ENCODE measurements around the gene KIF2C. TPM values are rescaled to one million over a fixed set of nuclear protein-coding genes. Genes with fewer than 3 reads are reported as not detected.
A peak's percentile ranks its signal among the peaks of the same experiment; 100 is the strongest.
"Not testable (repeated sequence)": the region's sequence is repeated elsewhere in the genome, so short reads cannot be mapped to it uniquely, and the experiment has no call there.

Gene KIF2C
- total RNA-seq, 1 donor from 2014 or later, result 3.2 TPM

GRCh38 chr1:44810101-44810761 is 70.6 kb downstream of the KIF2C start:
- Histone ChIP-seq H3K36me3 (ENCODE audit: insufficient read depth, low read length) (peaks cover 15% of the 10 kb centered on the region), H4K20me1 (ENCODE audit: insufficient read depth, low read length) (peaks cover 12% of the 10 kb centered on the region), H3K9me3 (ENCODE audit: insufficient read depth, low read depth, low read length) (no peaks in the 10 kb centered on the region), H3K4me2 (ENCODE audit: low read length) (peak overlapping the region; percentile 86), H2AFZ (ENCODE audit: low read depth, low read length) (no peak overlapping the region), H3K9ac (ENCODE audit: low read length) (peak overlapping the region; percentile 98), H3K79me2 (ENCODE audit: insufficient read depth, low read length) (peaks cover 48% of the 10 kb centered on the region), H3K27me3 (ENCODE audit: insufficient read depth, low read length) (no peaks in the 10 kb centered on the region), H3K4me1 (ENCODE audit: insufficient read depth, low read length) (peaks cover 84% of the 10 kb centered on the region), H3K27ac (ENCODE audit: low read depth, low read length) (peak overlapping the region; percentile 100), H3K4me3 (ENCODE audit: insufficient read depth, low read depth, low read length) (peak overlapping the region; percentile 53)
- Mint-ChIP-seq H3K4me1 (ENCODE audit: low read depth, unreplicated experiment) (peaks cover 68% of the 10 kb centered on the region), H3K36me3 (ENCODE audit: low read depth, unreplicated experiment) (peaks cover 14% of the 10 kb centered on the region), H3K27ac (ENCODE audit: unreplicated experiment) (peak overlapping the region; percentile 99), H3K27me3 (ENCODE audit: low read depth, unreplicated experiment) (no peaks in the 10 kb centered on the region), H3K9me3 (ENCODE audit: unreplicated experiment) (no peaks in the 10 kb centered on the region), H3K4me3 (ENCODE audit: unreplicated experiment) (no peak overlapping the region)
- TF ChIP-seq EZH2 (IDR thresholded peaks at IDR 0.05; ENCODE audit: insufficient read depth, low read length), result no peak
- TF ChIP-seq, protein P1, sequence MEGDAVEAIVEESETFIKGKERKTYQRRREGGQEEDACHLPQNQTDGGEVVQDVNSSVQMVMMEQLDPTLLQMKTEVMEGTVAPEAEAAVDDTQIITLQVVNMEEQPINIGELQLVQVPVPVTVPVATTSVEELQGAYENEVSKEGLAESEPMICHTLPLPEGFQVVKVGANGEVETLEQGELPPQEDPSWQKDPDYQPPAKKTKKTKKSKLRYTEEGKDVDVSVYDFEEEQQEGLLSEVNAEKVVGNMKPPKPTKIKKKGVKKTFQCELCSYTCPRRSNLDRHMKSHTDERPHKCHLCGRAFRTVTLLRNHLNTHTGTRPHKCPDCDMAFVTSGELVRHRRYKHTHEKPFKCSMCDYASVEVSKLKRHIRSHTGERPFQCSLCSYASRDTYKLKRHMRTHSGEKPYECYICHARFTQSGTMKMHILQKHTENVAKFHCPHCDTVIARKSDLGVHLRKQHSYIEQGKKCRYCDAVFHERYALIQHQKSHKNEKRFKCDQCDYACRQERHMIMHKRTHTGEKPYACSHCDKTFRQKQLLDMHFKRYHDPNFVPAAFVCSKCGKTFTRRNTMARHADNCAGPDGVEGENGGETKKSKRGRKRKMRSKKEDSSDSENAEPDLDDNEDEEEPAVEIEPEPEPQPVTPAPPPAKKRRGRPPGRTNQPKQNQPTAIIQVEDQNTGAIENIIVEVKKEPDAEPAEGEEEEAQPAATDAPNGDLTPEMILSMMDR (IDR thresholded peaks at IDR 0.05; ENCODE audit: insufficient read depth, low read depth, low read length), result no peak
- DNase-seq (ENCODE audit: low read depth) (no peak), FAIRE-seq (no peak)

- H3K27me3 Mint-ChIP-seq (ENCODE audit: low read depth, unreplicated experiment); H3K27me3 ChIP-seq (ENCODE audit: insufficient read depth, low read length); FAIRE-seq; H3K4me3 ChIP-seq (ENCODE audit: insufficient read depth, low read depth, low read length); H2AFZ ChIP-seq (ENCODE audit: low read depth, low read length); H3K9me3 ChIP-seq (ENCODE audit: insufficient read depth, low read depth, low read length); H3K9me3 Mint-ChIP-seq (ENCODE audit: unreplicated experiment); H4K20me1 ChIP-seq (ENCODE audit: insufficient read depth, low read length); DNase-seq (ENCODE audit: low read depth): not testable (repeated sequence)
- H3K4me3 Mint-ChIP-seq (ENCODE audit: unreplicated experiment), result peak overlapping the region; percentile 40
- peaks cover 84% of the 10 kb centered on the region for H3K4me1 ChIP-seq (ENCODE audit: insufficient read depth, low read length)
- peak overlapping the region; percentile 99 for H3K27ac Mint-ChIP-seq (ENCODE audit: unreplicated experiment)
- peaks cover 43% of the 10 kb centered on the region for H3K79me2 ChIP-seq (ENCODE audit: insufficient read depth, low read length)
- H3K36me3 ChIP-seq (ENCODE audit: insufficient read depth, low read length), result peaks cover 16% of the 10 kb centered on the region
- peak overlapping the region; percentile 100 for H3K27ac ChIP-seq (ENCODE audit: low read depth, low read length)
- peak overlapping the region; percentile 86 for H3K4me2 ChIP-seq (ENCODE audit: low read length)
- H3K9ac ChIP-seq (ENCODE audit: low read length), result peak overlapping the region; percentile 98
- peaks cover 69% of the 10 kb centered on the region for H3K4me1 Mint-ChIP-seq (ENCODE audit: low read depth, unreplicated experiment)
- peaks cover 18% of the 10 kb centered on the region for H3K36me3 Mint-ChIP-seq (ENCODE audit: low read depth, unreplicated experiment)
These were observed 71.1 kb downstream of the KIF2C start for GRCh38 chr1:44810762-44811105.

DNA sequence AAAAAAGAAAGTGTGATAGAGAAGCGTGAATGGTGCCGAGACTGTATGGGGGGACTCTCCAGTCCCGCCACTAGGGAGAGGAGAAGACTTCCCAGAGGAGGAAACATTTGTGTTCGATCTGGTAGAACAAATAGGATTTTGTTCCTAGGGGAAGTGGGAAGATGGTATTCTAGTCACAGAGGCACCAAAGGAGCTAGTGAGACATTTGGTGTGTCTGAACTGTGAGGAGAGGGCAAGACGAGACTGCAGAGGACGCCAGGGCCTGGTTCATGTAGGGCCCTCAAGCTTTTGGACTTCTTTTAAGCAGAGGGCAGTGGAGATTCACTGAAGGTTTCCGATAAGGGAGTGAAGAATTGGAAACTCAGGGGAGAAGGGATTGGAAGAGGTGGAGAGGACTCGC is 71.6 kb downstream of the KIF2C start:
- peak overlapping the region; percentile 86 for H3K4me2 ChIP-seq (ENCODE audit: low read length)
- H3K9me3 Mint-ChIP-seq (ENCODE audit: unreplicated experiment), result no peaks in the 10 kb centered on the region
- peaks cover 18% of the 10 kb centered on the region for H3K36me3 ChIP-seq (ENCODE audit: insufficient read depth, low read length)
- H3K4me1 Mint-ChIP-seq (ENCODE audit: low read depth, unreplicated experiment), result peaks cover 69% of the 10 kb centered on the region
- no peak for TF ChIP-seq EZH2 (IDR thresholded peaks at IDR 0.05; ENCODE audit: insufficient read depth, low read length)
- TF ChIP-seq, protein P1 (IDR thresholded peaks at IDR 0.05; ENCODE audit: insufficient read depth, low read depth, low read length), result no peak
- FAIRE-seq (no peak), DNase-seq (ENCODE audit: low read depth) (no peak)
- H3K27me3 Mint-ChIP-seq (ENCODE audit: low read depth, unreplicated experiment), result no peaks in the 10 kb centered on the region
- H3K27ac Mint-ChIP-seq (ENCODE audit: unreplicated experiment), result peak overlapping the region; percentile 99
- peak overlapping the region; percentile 42 for H3K4me3 ChIP-seq (ENCODE audit: insufficient read depth, low read depth, low read length)
- no peaks in the 10 kb centered on the region for H3K9me3 ChIP-seq (ENCODE audit: insufficient read depth, low read depth, low read length)
- no peaks in the 10 kb centered on the region for H3K27me3 ChIP-seq (ENCODE audit: insufficient read depth, low read length)
- H3K36me3 Mint-ChIP-seq (ENCODE audit: low read depth, unreplicated experiment), result peaks cover 18% of the 10 kb centered on the region
- H3K4me3 Mint-ChIP-seq (ENCODE audit: unreplicated experiment), result peak overlapping the region; percentile 40
- H3K79me2 ChIP-seq (ENCODE audit: insufficient read depth, low read length), result peaks cover 39% of the 10 kb centered on the region
- H4K20me1 ChIP-seq (ENCODE audit: insufficient read depth, low read length), result peaks cover 10% of the 10 kb centered on the region
- H3K9ac ChIP-seq (ENCODE audit: low read length), result peak overlapping the region; percentile 68
- H2AFZ ChIP-seq (ENCODE audit: low read depth, low read length), result no peak overlapping the region
- peak overlapping the region; percentile 88 for H3K27ac ChIP-seq (ENCODE audit: low read depth, low read length)
- H3K4me1 ChIP-seq (ENCODE audit: insufficient read depth, low read length), result peaks cover 79% of the 10 kb centered on the region

Measured in astrocyte (in vitro differentiated cells and primary cell).